Esophagus muscularis mucosa (tissue), 4 donors: ENCODE results near the gene DIP2C. TPM values are rescaled to one million over a fixed set of nuclear protein-coding genes. Genes with fewer than 3 reads are reported as not detected.

Source experiments
- DNase-seq: peaks from one replicate; pipeline ENCODE4 v3.0.0-alpha.2; 2017; ENCODE audit errors: extremely low spot score
- H3K27ac ChIP-seq, 4 donors: fragments of 200-600 bp; sonication (generic); replicated peaks in 1 of 4; 1 replicate in 3 of 4; 2 replicates in 1 of 4; pipeline ENCODE4 v1.5.1; 2016 to 2019; ENCODE audit warnings: mild to moderate bottlenecking in 1 of 4
- H3K27me3 ChIP-seq, 4 donors: fragments of 200-600 bp; sonication (generic); one replicate each; pipeline versions ENCODE4 v1.5.1 to v1.6.0; 2016 to 2019
- H3K36me3 ChIP-seq, 4 donors: fragments of 200-600 bp; sonication (generic); one replicate each; pipeline ENCODE4 v1.5.1; 2016 to 2019
- H3K4me1 ChIP-seq, 4 donors: fragments of 200-600 bp; sonication (generic); one replicate each; pipeline ENCODE4 v1.5.1; 2016 to 2019
- H3K4me3 ChIP-seq, 4 donors: fragments of 200-600 bp; sonication (generic); 1 replicate in 2 of 4; 2 replicates in 2 of 4; pipeline ENCODE4 v1.5.1; 2016 to 2019; ENCODE audit warnings: mild to moderate bottlenecking in 4 of 4, moderate library complexity in 1 of 4
- H3K9me3 ChIP-seq, 4 donors: fragments of 200-600 bp; sonication (generic); 1 replicate in 3 of 4; 2 replicates in 1 of 4; pipeline ENCODE4 v1.5.1; 2016 to 2019
- CTCF ChIP-seq, 3 experiments: fragments of 200-600 bp in 2 of 3; fragments of 450-650 bp in 1 of 3; sonication (generic) in 2 of 3; IDR thresholded peaks; one replicate each; pipeline ENCODE4 v1.5.1; 2017 to 2019; ENCODE audit warnings: antibody characterized with exemption in 3 of 3, mild to moderate bottlenecking in 2 of 3, moderate library complexity in 1 of 3
- EP300 ChIP-seq: sonication (generic); formaldehyde crosslinking; IDR thresholded peaks from one replicate; pipeline ENCODE4 v1.6.1; 2017; ENCODE audit warnings: antibody characterized with exemption
- POLR2A ChIP-seq: fragments of 450-650 bp; IDR thresholded peaks from one replicate; pipeline ENCODE4 v1.6.1; 2017; ENCODE audit warnings: antibody characterized with exemption, moderate library complexity, mild to moderate bottlenecking, low read depth
- POLR2AphosphoS5 ChIP-seq, 2 donors: sonication (generic); formaldehyde crosslinking; IDR thresholded peaks; one replicate each; pipeline ENCODE4 v1.6.1; 2017; ENCODE audit warnings: antibody characterized with exemption in 2 of 2
- WGBS: methylation state at CpG from one replicate; pipeline ENCODE4 v1.1.5; 2018; 5-methylcytosine and 5-hydroxymethylcytosine counted together
- intact Hi-C: fragments of 100-400 bp; cut with DNase I; formaldehyde crosslinking; loops from one replicate; pipeline ENCODE4 v1.15.1; 2023
- total RNA-seq, 4 donors: library from RNA; depleted of rRNA; stranded (reverse); fragments of >200 nt; gene quantifications; one replicate each; pipeline versions ENCODE4 v1.1.0 to v1.2.1, GENCODE V29; 2016

Gene DIP2C
- total RNA-seq, 4 donors from 2014 or later = 38.6 to 66.4 (median 55.7) TPM

- TF ChIP-seq EP300 = no peak
- no peak for TF ChIP-seq POLR2A
- no peak for TF ChIP-seq CTCF (IDR thresholded peaks at IDR 0.05)
- H3K27me3 ChIP-seq = no peaks in the 10 kb centered on the region
- no peak overlapping the region for H3K4me3 ChIP-seq
- H3K27ac ChIP-seq = peak overlapping the region in 2 of 4 donors; percentile 43 to 61
- H3K9me3 ChIP-seq = no peaks in the 10 kb centered on the region
- peaks cover 33 to 79% (median 70%) of the 10 kb centered on the region in 4 donors for H3K4me1 ChIP-seq
- intact Hi-C loops = no loop called here
- WGBS = 85% methylated on average over 4 of the region's 5 CpGs
- H3K36me3 ChIP-seq = no peaks in the 10 kb centered on the region
- no peak for DNase-seq
Observed at GRCh38 chr10:553233-553632, 136.2 kb downstream of the DIP2C start.

DNA sequence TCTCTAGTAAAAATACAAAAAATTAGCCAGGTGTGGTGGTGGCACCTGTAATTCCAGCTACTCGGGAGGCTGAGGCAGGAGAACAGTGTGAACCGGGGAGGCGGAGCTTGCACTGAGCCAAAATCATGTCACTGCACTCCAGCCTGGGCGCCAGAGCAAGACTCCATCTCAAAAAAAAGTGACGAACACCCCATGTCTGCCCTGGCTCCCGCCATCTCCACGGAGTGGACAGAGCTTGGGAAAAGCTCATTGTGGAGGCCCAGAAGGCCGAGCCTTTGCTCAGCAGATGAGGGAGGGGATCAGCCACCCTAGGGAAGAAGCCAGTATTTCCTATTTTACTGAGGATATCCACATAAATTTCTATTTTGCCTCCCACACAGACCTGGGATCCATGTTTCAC is 136.8 kb downstream of the DIP2C start:
- Histone ChIP-seq H3K4me1 (peaks cover 32 to 80% (median 70%) of the 10 kb centered on the region in 4 donors), H3K27me3 (no peaks in the 10 kb centered on the region), H3K4me3 (no peak overlapping the region), H3K27ac (peak overlapping the region in 2 of 4 donors; percentile 43 to 61), H3K36me3 (no peaks in the 10 kb centered on the region), H3K9me3 (no peaks in the 10 kb centered on the region)
- TF ChIP-seq POLR2AphosphoS5 (IDR thresholded peaks at IDR 0.05) = no peak
- TF ChIP-seq POLR2A = no peak
- no peak for TF ChIP-seq CTCF (IDR thresholded peaks at IDR 0.05)
- TF ChIP-seq EP300 = no peak
- intact Hi-C loops = no loop called here
- WGBS = 83% methylated on average over 8 of the region's 8 CpGs
- no peak for DNase-seq

- no peak overlapping the region for H3K4me3 ChIP-seq
- no peak for DNase-seq
- H3K4me1 ChIP-seq = peaks cover 34 to 82% (median 71%) of the 10 kb centered on the region in 4 donors
- TF ChIP-seq POLR2AphosphoS5 (IDR thresholded peaks at IDR 0.05) (no peak), EP300 (no peak), POLR2A (no peak), CTCF (IDR thresholded peaks at IDR 0.05) (no peak)
- intact Hi-C loops = no loop called here
- no peaks in the 10 kb centered on the region for H3K27me3 ChIP-seq
- H3K27ac ChIP-seq = peak overlapping the region in 3 of 4 donors; percentile 33 to 61 (median 43)
- 59% methylated on average over 18 of the region's 19 CpGs for WGBS
- no peaks in the 10 kb centered on the region for H3K36me3 ChIP-seq
- no peaks in the 10 kb centered on the region for H3K9me3 ChIP-seq
Observed at GRCh38 chr10:551373-552252, 137.9 kb downstream of the DIP2C start.

DNA sequence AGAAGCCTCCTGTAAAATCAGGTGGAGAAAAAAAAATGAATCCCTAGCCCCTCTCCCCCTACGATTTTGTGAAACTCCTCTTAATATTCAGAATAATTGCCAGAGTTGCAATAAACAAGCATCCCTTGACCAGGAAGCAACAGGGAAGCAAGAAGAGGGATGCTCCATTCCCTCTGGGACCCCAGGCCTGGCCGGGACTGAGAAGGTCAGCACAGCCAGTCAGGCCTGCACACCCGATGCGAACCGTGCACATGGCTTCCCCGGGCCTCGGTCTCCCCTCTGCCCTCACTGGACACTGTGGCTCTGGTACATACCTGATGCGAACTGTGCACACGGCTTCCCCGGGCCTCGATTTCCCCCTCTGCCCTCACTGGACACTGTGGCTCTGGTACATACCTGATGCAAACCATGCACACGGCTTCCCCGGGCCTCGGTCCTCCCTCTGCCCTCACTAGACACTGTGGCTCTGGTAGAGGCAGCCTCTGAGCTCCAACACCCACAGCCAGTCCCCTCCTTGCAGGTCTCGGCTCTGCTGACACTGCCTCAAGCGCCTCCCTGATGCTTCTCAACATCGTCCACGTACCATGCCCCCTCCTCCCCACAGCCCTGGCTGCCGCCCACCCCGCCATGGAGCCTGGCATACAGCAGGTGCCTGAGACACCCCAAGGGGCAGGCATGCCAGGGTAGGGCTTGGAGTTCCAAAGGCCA is 138.6 kb downstream of the DIP2C start:
- H3K36me3 ChIP-seq = no peaks in the 10 kb centered on the region
- H3K27me3 ChIP-seq = no peaks in the 10 kb centered on the region
- TF ChIP-seq POLR2A = no peak
- TF ChIP-seq EP300 = no peak
- TF ChIP-seq POLR2AphosphoS5 (IDR thresholded peaks at IDR 0.05) = no peak
- TF ChIP-seq CTCF (IDR thresholded peaks at IDR 0.05) = no peak
- DNase-seq = no peak
- WGBS = 81% methylated on average over 20 of the region's 20 CpGs
- H3K9me3 ChIP-seq = no peaks in the 10 kb centered on the region
- H3K27ac ChIP-seq = peak overlapping the region in 2 of 4 donors; percentile 43 to 61
- H3K4me1 ChIP-seq = peaks cover 31 to 80% (median 70%) of the 10 kb centered on the region in 4 donors
- intact Hi-C loops = no loop called here
- H3K4me3 ChIP-seq = no peak overlapping the region
